ENCODE data around the gene GPR162.

DNA sequence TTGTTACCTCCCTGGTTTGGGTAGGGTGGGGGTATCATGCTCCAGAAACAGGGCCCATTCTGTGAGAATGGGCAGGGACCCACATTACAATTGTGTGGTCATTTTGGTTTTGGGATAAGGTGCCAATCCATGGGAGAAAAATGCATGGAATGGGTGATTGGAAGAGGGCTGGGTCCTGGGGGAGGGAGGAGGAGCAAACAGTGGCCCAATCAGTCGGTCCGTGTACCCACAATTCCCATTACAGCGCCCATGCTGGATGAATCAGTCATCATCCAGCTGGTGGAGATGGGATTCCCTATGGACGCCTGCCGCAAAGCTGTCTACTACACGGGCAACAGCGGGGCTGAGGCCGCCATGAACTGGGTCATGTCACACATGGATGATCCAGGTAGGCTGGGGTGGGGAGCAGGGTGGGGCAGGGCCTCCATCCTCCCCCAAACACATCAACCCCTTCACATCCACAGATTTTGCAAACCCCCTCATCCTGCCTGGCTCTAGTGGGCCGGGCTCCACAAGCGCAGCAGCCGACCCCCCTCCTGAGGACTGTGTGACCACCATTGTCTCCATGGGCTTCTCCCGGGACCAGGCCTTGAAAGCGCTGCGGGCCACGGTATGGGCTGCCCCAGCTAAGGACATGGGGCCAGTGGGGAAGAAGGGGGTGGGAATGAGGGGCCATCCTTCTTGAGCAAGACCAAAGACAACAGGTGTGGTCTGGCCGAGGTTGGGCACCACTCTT, 42.1 kb downstream of the GPR162 start:
- TF ChIP-seq CTCF (IDR thresholded peaks at IDR 0.05 in 4 of 5, conservative IDR thresholded peaks at IDR 0.05 in 1 of 5) (no peak), POLR2A (IDR thresholded peaks at IDR 0.05) (no peak)

Data from gastrocnemius medialis (tissue), 4 donors.